ENCODE data around the gene CDC73.
"Not testable (repeated sequence)": the region's sequence is repeated elsewhere in the genome, so short reads cannot be mapped to it uniquely, and the experiment has no call there.

CDC73 gene

DNA sequence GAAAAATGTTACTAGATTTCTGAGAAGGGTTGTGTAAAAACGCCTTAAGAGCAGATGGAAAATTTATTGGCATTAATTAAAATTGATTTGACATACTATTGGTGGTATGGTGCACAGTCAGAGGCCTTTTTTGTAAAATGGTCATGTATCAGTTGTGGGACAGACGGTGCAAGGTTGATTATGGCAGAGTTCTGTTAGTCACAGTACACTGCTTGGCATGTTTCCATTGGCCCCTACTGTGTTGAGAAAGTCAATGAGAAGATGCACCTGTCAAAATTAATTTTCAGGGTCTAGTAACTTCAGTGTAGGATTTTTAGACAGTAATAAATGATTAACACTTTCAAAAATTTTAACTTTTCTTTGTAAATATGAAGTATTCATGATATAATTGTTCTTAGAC, 60.2 kb downstream of the CDC73 start:
- no peak for DNase-seq (ENCODE audit: low spot score)

DNA sequence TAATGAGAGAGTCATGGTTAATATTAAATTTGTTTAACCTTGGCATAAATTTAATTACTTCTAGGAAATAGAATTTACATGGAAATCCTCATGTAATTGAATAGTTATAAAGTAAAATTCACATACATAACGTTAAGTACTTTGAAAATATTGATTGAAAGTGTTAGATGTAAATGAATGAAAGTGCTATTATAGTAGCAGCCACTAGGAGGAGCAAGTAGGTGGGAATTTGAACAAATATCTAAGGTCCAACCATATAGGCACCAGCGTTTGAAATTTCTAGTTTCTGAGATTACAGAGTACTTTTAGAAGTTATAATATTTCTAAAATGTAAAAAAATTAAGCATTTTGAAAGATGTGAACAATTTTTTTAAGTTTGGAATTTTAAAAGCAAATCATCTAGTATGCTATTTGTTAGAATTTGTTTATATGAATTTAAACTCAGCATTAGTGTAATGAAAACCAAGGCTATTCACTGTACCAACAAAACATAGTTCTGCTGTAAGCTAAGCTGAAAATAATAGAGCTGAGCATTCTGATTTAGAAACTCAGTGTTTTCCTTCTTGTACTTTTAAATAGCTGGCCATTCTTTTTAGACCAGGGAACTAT, 61.3 kb downstream of the CDC73 start:
- peak; percentile 26 for DNase-seq (ENCODE audit: low spot score)

DNA sequence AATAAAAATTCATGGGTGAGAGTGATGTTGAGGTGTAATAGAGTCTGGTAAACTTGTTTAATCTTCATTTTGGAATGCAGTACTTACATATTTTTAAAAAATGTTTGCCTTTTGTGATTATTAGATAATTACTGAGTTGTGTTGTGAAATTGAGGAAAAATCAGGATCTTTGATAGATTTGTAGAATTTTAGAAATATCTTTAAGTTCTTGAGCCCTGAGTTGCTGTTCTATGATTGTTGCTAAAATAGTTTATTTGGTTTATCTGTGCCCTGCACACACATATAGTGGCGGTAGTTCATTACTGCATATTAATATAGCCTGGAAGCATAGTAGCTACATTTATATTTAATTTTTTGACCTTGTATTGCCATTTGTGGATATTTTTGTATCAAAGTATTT, 62.9 kb downstream of the CDC73 start:
- no peak for DNase-seq (ENCODE audit: low spot score)

DNA sequence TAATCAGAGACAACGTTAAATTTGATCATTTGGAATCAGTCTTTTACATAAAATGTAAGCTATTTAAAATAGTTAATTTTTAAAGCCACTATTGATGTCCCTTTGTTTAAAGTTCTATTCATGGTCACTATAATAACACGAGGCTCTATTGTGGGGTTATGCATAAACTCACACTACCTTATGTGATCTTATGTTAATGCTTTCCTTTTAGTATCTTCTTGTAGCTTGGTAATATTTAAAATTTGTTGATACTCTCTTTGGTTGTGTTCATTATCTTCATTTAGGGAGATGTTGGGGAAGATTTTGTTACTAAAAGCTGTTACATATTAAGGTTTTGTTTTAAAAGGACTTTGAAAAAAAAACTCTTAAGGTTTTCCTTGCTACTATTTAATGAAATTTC, 63.4 kb downstream of the CDC73 start:
- DNase-seq (ENCODE audit: low spot score) = no peak

DNA sequence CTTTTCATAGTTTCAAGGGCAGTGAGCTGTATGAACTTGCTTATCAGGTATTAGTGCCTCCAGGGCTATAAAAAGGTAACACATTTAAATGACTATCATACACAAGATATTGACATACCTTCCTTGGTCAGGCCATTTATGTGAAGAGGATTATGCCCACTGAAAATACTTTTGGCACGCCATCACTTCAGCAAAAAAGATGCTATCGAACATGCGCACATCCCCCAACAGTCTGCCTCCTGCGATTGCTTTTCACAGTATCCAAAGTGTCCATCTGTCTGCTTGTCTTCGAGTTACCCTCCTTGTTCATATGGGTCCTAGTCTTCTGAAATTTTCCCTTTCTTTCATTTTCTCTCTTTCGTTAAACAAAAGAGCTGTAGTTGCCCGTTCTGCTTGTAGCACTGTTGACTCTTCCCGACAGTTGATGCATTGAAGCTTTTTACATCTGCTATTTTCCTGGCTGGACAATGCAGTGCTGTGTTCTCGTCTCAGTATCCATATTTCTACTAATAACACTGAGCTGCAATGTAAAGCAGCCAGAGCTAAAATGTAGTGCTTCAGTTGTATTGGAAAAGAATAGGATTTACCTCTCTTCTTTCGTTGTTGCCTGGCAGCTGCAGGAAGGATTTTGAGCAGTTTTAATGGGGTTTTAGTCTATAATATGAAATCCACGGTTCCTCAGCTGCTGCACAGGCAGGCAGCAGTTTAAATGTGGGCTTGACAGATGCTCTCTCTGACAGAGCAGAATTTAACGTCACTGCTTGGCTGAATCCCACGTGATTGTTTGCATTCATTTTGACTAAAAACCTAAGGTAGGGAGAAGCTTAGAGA, 64.3 kb downstream of the CDC73 start, which contains the start of gene B3GALT2:
TSS of gene B3GALT2 (minus strand) at position 713 of the 831 bp plus-strand sequence. CDS start 5,051 bp downstream, outside the sequence.
- peak; percentile 62 for DNase-seq (ENCODE audit: low spot score)

DNA sequence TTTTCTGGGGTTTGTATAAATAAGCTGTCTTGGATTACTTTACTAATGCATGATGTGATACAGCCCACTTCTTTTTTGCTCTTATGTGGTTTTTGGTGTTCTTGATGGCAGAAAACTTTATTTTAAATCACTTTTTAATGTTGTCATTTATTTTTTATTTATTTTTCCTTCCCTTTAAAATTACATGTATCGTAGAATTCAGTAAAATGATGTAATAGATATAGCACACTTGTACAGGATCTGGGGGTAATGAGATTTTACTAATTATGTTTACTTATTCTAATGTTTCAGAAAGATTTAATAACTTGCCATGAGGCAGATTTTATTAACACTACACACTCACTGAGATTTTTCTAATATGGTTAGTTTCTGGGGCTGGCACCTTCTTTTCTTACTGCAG, 65.3 kb downstream of the CDC73 start:
- no peak for DNase-seq (ENCODE audit: low spot score)

DNA sequence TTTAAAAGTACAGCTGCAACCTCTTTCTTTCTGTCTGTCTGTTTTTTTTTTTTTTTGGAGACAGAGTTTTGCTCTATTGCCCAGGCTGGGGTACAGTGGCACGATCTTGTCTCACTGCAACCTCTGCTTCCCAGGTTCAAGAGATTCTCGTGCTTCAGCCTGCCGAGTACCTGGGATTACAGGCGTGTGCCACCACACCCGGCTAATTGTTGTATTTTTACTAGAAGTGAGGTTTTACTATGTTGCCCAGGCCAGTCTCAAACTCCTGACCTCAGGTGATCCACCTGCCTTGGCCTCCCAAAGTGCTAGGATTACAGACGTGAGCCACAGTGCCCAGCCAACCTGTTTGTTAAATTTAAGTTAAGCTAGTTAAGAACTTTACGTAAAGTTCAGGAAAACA, 67.1 kb downstream of the CDC73 start:
- not testable (repeated sequence) for DNase-seq (ENCODE audit: low spot score)

DNA sequence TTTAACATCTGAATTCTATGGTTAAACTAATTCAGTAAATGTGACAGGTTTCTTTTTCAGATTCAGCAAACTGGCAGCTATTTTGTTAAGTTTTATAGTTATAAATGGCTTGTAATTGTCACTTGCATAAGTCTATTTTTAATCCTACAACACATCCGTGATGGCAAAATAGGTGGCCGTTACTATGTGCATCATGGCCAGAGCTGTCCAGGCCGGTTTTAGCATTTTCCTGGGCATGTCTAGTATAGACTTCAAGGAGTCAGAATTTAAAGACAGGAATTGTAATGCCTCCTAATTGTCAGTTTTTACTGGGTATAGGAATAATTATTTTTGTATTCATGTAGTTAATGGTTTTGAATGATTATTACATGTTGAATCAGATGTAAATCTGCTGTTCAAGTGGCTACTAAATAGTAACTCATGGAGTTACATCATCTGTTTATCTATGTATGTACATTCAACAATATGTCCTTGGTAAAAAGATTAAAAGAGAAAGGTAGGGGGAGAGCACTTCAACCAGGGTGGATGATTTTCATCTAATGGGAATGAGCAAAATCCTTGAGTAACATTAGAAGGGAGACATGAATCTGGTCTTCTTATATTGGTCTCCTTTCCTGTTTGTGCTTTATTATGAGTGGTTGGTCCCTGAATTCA, 67.7 kb downstream of the CDC73 start:
- no peak for DNase-seq (ENCODE audit: low spot score)

DNA sequence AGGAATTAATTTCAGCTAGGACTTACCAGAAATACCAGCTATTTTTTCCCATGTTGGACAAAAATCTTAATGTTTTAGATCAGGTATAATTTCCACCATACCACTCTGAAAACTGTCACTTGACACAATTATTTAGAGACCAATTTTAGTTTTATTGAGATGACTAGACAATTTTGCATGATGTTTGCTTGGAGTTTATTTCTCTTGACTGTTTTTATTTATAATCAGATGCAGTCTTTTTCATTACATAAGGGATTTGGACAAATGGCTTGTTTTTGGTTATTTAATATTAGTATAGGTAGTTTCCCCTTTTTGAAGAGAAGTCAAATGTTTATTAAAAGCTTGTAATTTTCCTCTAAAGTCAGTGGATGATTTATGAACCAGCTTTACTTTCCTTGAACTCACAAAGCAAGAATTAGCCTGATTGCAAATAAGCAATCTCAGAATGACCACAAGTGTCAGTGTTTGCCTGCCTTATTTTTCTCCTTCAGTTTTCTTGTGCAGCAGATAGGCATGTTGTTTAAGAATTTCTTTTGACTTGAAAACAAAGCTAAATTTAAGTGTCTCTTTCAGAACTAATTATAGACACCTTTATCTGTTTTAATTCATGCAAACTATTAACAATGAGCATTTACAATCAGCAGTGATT, 68.4 kb downstream of the CDC73 start:
- no peak for DNase-seq (ENCODE audit: low spot score)

DNA sequence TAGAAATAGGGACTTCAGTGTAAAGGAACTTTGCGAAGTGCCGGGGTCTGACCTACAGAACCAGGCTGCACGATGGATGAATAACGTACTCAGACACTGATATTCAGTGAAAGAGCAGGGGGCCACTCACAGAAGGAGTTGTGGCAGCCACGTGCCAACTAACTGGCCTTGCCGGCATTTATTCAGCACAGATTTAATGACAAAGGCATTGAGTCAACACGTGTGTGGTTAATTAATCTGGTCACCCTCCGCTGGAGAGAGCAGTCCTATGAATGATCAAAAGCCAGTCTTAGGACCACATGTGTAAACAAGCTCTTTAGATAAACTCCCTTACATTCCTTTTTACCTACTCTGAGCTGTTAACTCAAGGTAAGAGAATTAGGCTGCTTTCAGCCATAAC, 70.8 kb downstream of the CDC73 start:
- no peak for DNase-seq (ENCODE audit: low spot score)

DNA sequence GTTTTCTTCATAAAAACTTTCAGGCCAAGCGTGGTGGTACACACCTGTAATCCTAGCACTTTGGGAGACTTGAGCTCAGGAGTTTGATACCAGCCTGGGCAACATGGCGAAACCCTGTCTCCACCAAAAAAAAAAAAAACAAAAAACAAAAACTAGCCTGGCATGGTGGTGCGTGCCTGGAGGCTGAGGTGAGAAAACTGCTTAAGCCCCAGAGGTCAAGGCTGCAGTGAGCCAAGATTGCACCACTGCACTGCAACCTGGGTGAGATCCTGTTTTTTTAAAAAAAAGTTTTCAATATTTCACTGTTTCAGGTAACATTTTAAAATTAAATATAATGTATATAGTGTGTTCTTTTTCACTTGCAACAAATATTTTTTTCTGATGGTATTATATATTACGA, 78.1 kb downstream of the CDC73 start:
- DNase-seq (ENCODE audit: low spot score) = no peak

DNA sequence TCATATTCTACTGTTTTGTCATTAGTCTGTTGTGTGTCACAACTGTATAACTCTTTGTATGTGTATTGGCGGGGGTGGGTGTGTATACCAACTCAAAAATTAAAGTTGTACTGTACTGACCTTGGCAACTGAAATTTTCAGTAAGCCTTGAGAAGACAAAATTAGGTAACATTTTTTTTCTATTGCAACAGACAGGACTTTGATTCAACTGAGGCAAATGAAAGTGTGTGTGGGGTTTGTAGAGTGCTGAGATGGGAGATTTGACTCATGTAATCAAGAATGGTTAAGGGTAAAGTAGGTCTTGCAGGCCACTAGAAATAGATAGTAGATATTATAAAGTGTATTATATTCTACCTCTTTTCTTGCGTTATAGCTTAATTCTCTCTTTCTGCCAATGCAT, 79.2 kb downstream of the CDC73 start:
- DNase-seq (ENCODE audit: low spot score) = no peak

DNA sequence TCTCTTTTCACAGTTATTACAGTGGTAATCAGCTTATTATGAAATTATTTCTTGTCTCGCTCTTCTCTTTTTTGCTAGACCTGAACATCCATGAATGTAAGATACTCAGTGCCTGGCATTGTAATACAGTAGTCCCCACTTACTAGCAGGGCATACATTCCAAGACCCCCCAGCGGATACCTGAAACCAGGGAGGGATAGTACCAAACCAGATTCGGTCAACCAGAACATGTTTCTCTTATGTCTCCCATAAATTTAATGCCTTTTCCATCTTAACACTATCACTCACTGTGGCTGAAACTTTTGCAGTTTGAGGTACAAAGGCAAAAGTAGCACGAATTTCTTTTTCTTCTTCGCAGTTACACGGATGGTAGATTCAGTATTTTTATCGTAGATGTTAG, 89.2 kb downstream of the CDC73 start:
- no peak for DNase-seq (ENCODE audit: low spot score)

DNA sequence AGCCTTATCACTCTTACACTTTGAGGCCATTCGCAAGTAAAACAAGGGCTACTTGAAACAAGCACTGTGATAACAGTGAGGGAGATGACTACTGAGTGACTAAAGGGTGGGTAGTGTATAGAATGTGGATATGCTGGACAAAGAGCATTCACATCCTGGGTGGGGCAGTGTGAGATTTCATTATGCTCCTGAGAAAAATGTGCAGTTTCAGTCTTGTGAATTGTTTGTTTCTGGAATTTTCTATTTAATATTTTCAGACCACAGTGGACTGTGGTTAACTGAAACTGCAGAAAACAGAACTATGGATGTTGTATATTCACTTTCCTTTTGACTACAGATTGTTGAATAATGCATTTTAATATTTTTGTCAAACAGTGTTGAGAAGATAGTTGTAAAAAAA, 89.7 kb downstream of the CDC73 start:
- DNase-seq (ENCODE audit: low spot score) = no peak

DNA sequence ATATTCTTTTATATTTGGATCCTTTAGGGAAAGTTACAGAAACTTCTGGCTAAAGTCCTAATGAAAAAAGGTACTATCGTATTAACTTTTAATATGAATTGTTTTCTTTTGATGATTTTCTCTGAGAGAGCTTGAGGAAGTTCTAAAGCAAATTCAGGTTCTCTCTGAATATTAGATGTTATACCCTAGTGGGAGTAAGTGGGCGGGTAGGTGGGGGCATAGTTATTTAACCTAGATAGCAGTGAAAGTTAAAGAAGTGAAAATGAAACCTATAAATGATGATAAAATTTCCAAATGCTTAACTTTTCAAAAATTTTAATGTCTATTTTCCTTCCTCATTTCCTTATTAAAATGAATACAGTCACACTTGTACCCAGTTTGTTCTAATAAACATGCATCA, 90.8 kb downstream of the CDC73 start:
- no peak for DNase-seq (ENCODE audit: low spot score)

DNA sequence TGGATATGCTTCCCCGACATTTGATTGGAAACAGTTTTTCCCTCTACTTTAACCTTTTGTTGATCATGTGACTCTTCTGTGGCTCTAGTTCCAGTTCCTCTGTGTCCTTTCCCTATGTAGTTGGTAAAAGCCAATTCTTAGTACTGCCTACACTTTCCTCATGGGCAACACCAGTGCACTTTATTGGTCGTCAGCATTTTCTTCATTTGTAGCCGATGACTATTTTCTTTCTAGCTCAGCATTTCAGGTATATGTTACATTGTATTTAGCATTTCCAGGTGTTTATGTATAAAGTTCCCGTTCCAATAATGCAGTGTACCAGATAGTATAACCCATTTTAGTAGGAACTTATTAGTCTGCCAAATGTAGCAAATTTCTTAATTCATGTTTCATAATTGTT, 92.2 kb downstream of the CDC73 start:
- DNase-seq (ENCODE audit: low spot score) = no peak

DNA sequence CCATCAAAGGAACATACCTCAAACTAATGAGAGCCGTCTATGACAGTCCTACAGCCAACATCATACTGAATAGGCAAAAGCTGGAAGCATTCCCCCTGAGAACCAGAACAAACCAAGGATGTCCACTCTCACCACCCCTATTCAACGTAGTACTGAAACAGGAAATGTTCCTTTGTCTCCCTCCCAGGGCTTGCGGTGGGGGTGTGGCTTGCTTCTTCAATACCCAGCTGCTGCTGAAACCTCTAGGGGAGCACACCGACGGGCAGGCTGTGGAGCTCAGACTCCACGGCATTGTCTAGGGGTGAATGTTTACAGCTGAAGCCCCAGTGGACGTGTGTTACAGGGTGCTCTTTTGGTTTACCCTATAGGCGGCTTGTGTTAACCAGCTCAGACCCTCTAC, 95.1 kb downstream of the CDC73 start:
- DNase-seq (ENCODE audit: low spot score) = no peak

DNA sequence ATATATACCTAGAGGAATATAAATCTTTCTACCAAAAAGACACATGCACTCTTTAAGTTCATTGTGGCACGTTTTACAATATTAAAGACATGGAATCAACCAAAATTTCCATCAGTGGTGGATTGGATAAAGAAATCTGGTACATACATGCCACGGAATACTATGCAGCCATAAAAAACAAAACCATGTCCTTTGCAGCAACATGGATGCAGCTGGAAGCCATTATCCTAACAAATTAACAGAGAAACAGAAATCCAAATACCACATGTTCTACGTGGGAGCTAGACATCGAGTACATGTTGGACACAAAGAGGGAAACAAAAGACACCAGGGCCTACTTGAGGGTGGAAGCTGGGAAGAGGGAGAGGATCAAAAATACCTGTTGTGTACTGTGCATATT, 97.6 kb downstream of the CDC73 start:
- DNase-seq (ENCODE audit: low spot score) = no peak

DNA sequence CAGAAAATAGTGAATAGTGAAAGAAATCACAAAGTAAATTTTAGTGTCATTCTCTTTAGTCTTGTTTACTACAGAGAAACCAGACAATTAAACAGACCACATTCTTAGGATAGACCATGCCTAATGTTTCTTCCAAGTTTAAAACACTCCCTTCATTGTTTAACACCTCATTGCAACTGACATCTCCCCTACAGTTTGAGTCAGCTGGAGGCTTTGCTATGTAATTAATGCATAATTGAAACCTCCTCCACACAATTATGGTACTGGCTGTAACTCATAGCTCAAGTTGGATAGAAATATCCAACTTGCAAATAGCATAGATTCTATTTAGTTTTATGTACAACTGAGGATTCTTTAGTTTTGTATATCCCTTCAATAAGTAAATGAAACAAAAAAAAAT, 99.8 kb downstream of the CDC73 start:
- DNase-seq (ENCODE audit: low spot score) = no peak

DNA sequence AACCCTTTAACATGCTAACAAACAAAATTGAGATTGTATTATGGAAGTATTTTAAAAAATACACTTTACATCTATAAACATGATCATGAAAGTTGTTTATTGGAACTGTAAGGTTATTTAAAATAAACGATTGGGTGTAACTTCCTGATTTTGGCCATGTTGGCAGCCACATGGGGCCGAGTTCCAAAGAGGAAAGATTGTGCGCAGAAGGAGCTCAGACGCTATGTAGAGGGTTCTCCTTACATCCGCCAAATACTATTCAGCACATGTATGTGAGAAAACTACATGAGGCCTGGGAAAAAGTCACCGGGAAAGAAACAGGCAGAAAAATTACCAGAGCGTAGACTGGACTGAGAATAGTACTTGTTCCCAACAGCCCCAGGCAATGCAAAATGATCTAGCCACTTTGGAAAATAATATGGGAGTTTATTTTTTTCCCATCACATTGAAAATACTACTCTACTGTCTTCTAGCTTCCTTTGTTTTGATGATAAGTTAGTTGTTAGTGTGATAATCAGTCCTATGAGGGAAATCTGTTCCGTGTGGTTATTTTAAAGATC, 100.3 kb downstream of the CDC73 start:
- no peak for DNase-seq (ENCODE audit: low spot score)

DNA sequence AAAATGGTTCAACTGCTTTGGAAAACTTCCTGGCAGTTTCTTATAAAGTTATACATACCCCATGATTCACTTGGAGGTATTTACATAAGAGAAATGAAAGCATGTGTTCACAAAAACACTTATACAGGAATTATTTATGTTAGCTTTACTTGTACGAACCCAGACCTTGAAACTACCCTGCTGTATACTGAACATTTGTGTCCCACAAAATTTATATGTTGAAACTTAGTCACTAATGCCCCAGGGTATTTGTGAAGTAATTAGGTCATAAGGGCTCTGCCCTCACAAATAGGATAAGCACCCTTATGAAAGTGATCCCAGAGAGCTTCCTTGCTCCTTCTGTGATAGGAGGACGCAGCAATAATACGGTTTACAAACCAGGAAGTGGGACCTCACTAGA, 107.3 kb downstream of the CDC73 start:
- no peak for DNase-seq (ENCODE audit: low spot score)

DNA sequence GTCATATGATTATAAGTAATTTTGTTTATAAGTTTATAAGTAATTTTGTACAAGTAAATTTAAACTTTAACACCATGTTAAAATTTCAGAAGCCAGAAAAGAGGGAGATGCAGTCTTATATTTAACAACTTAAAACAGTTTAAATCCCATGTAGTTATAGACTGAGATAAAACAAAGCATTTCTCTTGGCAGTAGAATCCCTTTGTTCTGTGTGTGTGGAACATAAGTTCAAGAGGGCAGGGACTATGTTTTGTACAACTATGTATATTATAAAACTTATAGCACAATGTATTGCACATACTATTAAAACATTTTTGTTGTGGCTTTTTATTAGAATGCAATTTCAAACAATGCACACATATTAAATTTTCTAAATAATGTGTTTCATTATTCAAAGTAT, 109.3 kb downstream of the CDC73 start:
- DNase-seq (ENCODE audit: low spot score) = not testable (repeated sequence)
